HEK293 (cell line): ENCODE measurements around the gene MAML3.

Experiments
- CTCF ChIA-PET: fragments of 350-600 bp; formaldehyde crosslinking; extraction: SDS; loops from one replicate; lab custom pipeline; 2021; ENCODE audit warnings: antibody characterized with exemption; lab: Yijun Ruan, JAX
- POLR2A ChIA-PET: fragments of 300-600 bp; formaldehyde crosslinking; extraction: SDS; loops from one replicate; lab custom pipeline; 2020; ENCODE audit warnings: antibody characterized with exemption, inconsistent platforms; lab: Yijun Ruan, JAX
- H3K27ac ChIP-seq: fragments of 200-500 bp; sonication (Bioruptor generic); 2 replicates; pipeline ENCODE4 v1.5.1; 2014; ENCODE audit warnings: low read depth, low read length, control low read depth, inconsistent platforms; ENCODE audit errors: extremely low read depth
- H3K36me3 ChIP-seq, 2 experiments: fragments of 200-500 bp in 1 of 2; sonication (Bioruptor generic) in 1 of 2; 1 replicate in 1 of 2; 2 replicates in 1 of 2; pipeline ENCODE4 v1.5.1; 2014 to 2017; ENCODE audit warnings: inconsistent platforms in 2 of 2, low read length in 2 of 2; ENCODE audit not compliant: control insufficient read depth in 2 of 2, insufficient read depth in 1 of 2
- H3K4me1 ChIP-seq: fragments of 200-500 bp; sonication (Bioruptor generic); 2 replicates; pipeline ENCODE4 v1.5.1; 2014; ENCODE audit warnings: mild to moderate bottlenecking, low read length, inconsistent platforms; ENCODE audit not compliant: control insufficient read depth, insufficient read depth
- H3K4me3 ChIP-seq: 2 replicates; pipeline ENCODE4 v1.5.1; 2011; ENCODE audit warnings: low read depth, mild to moderate bottlenecking, control low read depth, low read length, moderate library complexity
- H3K9me3 ChIP-seq: fragments of 200-500 bp; sonication (Bioruptor generic); 2 replicates; pipeline ENCODE4 v1.5.1; 2014; ENCODE audit warnings: low read depth, low read length, inconsistent platforms; ENCODE audit not compliant: control insufficient read depth, insufficient read depth
- FEZF1 ChIP-seq: fragments of 450-650 bp; formaldehyde crosslinking; IDR thresholded peaks from 2 replicates; pipeline ENCODE4 v1.5.1; 2016; ENCODE audit warnings: missing biosample characterization, missing genetic modification characterization
- GLIS2 ChIP-seq: fragments of 450-650 bp; formaldehyde crosslinking; IDR thresholded peaks from 2 replicates; pipeline ENCODE4 v1.5.1; 2016; ENCODE audit warnings: missing biosample characterization, missing genetic modification characterization
- HOXD13 ChIP-seq: sonication (generic); formaldehyde crosslinking; IDR thresholded peaks from 2 replicates; pipeline ENCODE4 v1.8.0; 2022; ENCODE audit warnings: missing genetic modification reagents, borderline replicate concordance
- KLF16 ChIP-seq: fragments of 450-650 bp; formaldehyde crosslinking; IDR thresholded peaks from 2 replicates; pipeline ENCODE4 v1.5.1; 2017; ENCODE audit warnings: missing biosample characterization, missing genetic modification characterization
- MYNN ChIP-seq: fragments of 450-650 bp; formaldehyde crosslinking; IDR thresholded peaks from 2 replicates; pipeline ENCODE4 v1.5.1; 2016; ENCODE audit warnings: missing biosample characterization, missing genetic modification characterization, borderline replicate concordance
- RBAK ChIP-seq: fragments of 450-650 bp; formaldehyde crosslinking; IDR thresholded peaks from 2 replicates; pipeline ENCODE4 v1.5.1; 2016; ENCODE audit warnings: missing biosample characterization, missing genetic modification characterization
- ZBTB17 ChIP-seq: fragments of 450-650 bp; formaldehyde crosslinking; IDR thresholded peaks from 2 replicates; pipeline ENCODE4 v1.5.1; 2016; ENCODE audit warnings: missing biosample characterization, missing genetic modification characterization
- ZBTB21 ChIP-seq: fragments of 450-650 bp; formaldehyde crosslinking; IDR thresholded peaks from 2 replicates; pipeline ENCODE4 v1.5.1; 2017; ENCODE audit warnings: missing biosample characterization, missing genetic modification characterization
- ZEB2 ChIP-seq: fragments of 450-650 bp; formaldehyde crosslinking; IDR thresholded peaks from 2 replicates; pipeline ENCODE4 v1.5.1; 2016; ENCODE audit warnings: missing biosample characterization, missing genetic modification characterization
- ZFHX2 ChIP-seq: fragments of 450-650 bp; formaldehyde crosslinking; conservative IDR thresholded peaks from 2 replicates; pipeline ENCODE4 v1.5.1; 2016; ENCODE audit warnings: missing biosample characterization, missing genetic modification characterization
- ZFP41 ChIP-seq: fragments of 450-650 bp; formaldehyde crosslinking; IDR thresholded peaks from 2 replicates; pipeline ENCODE4 v1.5.1; 2016; ENCODE audit warnings: missing biosample characterization, missing genetic modification characterization, borderline replicate concordance
- ZNF266 ChIP-seq: fragments of 450-650 bp; formaldehyde crosslinking; IDR thresholded peaks from 2 replicates; pipeline ENCODE4 v1.5.1; 2016; ENCODE audit warnings: missing biosample characterization, missing genetic modification characterization, low read depth
- ZNF37A ChIP-seq: fragments of 450-650 bp; IDR thresholded peaks from 2 replicates; pipeline ENCODE4 v1.5.1; 2018; ENCODE audit warnings: missing biosample characterization, missing genetic modification characterization
- ZNF394 ChIP-seq: fragments of 450-650 bp; formaldehyde crosslinking; IDR thresholded peaks from 2 replicates; pipeline ENCODE4 v1.5.1; 2016; ENCODE audit warnings: missing biosample characterization, missing genetic modification characterization, mild to moderate bottlenecking, moderate library complexity, borderline replicate concordance
- ZNF433 ChIP-seq: fragments of 450-650 bp; formaldehyde crosslinking; IDR thresholded peaks from 2 replicates; pipeline ENCODE4 v1.5.1; 2016; ENCODE audit warnings: missing biosample characterization, missing genetic modification characterization, low read depth
- ZNF530 ChIP-seq: fragments of 450-650 bp; formaldehyde crosslinking; IDR thresholded peaks from 2 replicates; pipeline ENCODE4 v1.5.1; 2016; ENCODE audit warnings: low read depth, missing biosample characterization, missing genetic modification characterization
- ZNF560 ChIP-seq: fragments of 450-650 bp; formaldehyde crosslinking; IDR thresholded peaks from 2 replicates; pipeline ENCODE4 v1.5.1; 2017; ENCODE audit warnings: missing biosample characterization, missing genetic modification characterization, borderline replicate concordance
- ZNF621 ChIP-seq: fragments of 450-650 bp; formaldehyde crosslinking; IDR thresholded peaks from 2 replicates; pipeline ENCODE4 v1.5.1; 2017; ENCODE audit warnings: missing biosample characterization, missing genetic modification characterization
- ZNF624 ChIP-seq: fragments of 450-650 bp; formaldehyde crosslinking; IDR thresholded peaks from 2 replicates; pipeline ENCODE4 v1.5.1; 2017; ENCODE audit warnings: missing biosample characterization, missing genetic modification characterization
- ZNF776 ChIP-seq: fragments of 450-650 bp; formaldehyde crosslinking; IDR thresholded peaks from 2 replicates; pipeline ENCODE4 v1.5.0; 2017; ENCODE audit warnings: missing biosample characterization, missing genetic modification characterization, borderline replicate concordance
- ZNF777 ChIP-seq: fragments of 450-650 bp; formaldehyde crosslinking; IDR thresholded peaks from 2 replicates; pipeline ENCODE4 v1.5.1; 2017; ENCODE audit warnings: missing biosample characterization, missing genetic modification characterization, borderline replicate concordance
- ZNF792 ChIP-seq: fragments of 450-650 bp; formaldehyde crosslinking; IDR thresholded peaks from 2 replicates; pipeline ENCODE4 v1.5.1; 2016; ENCODE audit warnings: missing biosample characterization, missing genetic modification characterization
- TF ChIP-seq, protein P1 (sequence below): fragments of 450-650 bp; formaldehyde crosslinking; IDR thresholded peaks from 2 replicates; pipeline ENCODE4 v1.5.1; 2016; ENCODE audit warnings: missing biosample characterization, missing genetic modification characterization
- TF ChIP-seq, protein P2 (sequence below): fragments of 450-650 bp; formaldehyde crosslinking; IDR thresholded peaks from 2 replicates; pipeline ENCODE4 v1.5.1; 2016; ENCODE audit warnings: missing biosample characterization, missing genetic modification characterization, low read depth
- TF ChIP-seq, protein P3 (sequence below): fragments of 450-650 bp; formaldehyde crosslinking; IDR thresholded peaks from 2 replicates; pipeline ENCODE4 v1.5.1; 2017; ENCODE audit warnings: missing biosample characterization, missing genetic modification characterization
- TF ChIP-seq, protein P4 (sequence below): fragments of 450-650 bp; formaldehyde crosslinking; IDR thresholded peaks from 2 replicates; pipeline ENCODE4 v1.5.1; 2016; ENCODE audit warnings: missing biosample characterization, missing genetic modification characterization

MAML3 gene

DNA sequence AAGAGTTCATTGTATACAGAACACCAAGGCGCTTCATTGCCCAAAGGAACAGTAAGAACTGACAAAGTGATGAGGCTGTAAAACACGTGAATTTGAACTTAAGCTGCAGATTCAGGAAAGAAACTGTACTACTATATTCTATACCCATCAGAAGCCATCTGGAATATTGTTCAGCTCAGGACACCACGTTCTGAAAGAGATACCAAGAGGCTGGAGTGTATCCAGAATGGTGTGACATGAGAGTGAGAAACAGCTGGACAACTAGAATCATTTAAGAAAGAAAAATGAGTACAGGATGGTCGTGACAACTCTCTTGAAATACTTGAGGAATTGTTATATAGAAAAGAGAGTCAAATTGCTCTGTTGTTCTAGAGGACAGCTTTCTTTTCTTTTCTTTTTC lies 393.4 kb downstream of the MAML3 start:
- no peak overlapping the region for H3K27ac ChIP-seq
- CTCF ChIA-PET, result interaction anchor here (1.5 kb wide), 1 partner anchor 17 kb away, joined by 3 read pairs; no protein-coding TSS in a partner anchor
- no peak overlapping the region for H3K4me3 ChIP-seq
- no peak for TF ChIP-seq MYNN (tag by site-specific recombination)
- TF ChIP-seq, protein P1, sequence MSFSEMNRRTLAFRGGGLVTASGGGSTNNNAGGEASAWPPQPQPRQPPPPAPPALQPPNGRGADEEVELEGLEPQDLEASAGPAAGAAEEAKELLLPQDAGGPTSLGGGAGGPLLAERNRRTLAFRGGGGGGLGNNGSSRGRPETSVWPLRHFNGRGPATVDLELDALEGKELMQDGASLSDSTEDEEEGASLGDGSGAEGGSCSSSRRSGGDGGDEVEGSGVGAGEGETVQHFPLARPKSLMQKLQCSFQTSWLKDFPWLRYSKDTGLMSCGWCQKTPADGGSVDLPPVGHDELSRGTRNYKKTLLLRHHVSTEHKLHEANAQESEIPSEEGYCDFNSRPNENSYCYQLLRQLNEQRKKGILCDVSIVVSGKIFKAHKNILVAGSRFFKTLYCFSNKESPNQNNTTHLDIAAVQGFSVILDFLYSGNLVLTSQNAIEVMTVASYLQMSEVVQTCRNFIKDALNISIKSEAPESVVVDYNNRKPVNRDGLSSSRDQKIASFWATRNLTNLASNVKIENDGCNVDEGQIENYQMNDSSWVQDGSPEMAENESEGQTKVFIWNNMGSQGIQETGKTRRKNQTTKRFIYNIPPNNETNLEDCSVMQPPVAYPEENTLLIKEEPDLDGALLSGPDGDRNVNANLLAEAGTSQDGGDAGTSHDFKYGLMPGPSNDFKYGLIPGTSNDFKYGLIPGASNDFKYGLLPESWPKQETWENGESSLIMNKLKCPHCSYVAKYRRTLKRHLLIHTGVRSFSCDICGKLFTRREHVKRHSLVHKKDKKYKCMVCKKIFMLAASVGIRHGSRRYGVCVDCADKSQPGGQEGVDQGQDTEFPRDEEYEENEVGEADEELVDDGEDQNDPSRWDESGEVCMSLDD, result no peak
- TF ChIP-seq HOXD13 (CRISPR knock-in tag), result no peak
- TF ChIP-seq ZNF266 (tag by site-specific recombination), result no peak
- TF ChIP-seq ZNF530, result no peak
- TF ChIP-seq KLF16 (tag by site-specific recombination), result no peak
- TF ChIP-seq GLIS2 (tag by site-specific recombination), result no peak
- TF ChIP-seq ZNF560, result no peak
- TF ChIP-seq, protein P2, sequence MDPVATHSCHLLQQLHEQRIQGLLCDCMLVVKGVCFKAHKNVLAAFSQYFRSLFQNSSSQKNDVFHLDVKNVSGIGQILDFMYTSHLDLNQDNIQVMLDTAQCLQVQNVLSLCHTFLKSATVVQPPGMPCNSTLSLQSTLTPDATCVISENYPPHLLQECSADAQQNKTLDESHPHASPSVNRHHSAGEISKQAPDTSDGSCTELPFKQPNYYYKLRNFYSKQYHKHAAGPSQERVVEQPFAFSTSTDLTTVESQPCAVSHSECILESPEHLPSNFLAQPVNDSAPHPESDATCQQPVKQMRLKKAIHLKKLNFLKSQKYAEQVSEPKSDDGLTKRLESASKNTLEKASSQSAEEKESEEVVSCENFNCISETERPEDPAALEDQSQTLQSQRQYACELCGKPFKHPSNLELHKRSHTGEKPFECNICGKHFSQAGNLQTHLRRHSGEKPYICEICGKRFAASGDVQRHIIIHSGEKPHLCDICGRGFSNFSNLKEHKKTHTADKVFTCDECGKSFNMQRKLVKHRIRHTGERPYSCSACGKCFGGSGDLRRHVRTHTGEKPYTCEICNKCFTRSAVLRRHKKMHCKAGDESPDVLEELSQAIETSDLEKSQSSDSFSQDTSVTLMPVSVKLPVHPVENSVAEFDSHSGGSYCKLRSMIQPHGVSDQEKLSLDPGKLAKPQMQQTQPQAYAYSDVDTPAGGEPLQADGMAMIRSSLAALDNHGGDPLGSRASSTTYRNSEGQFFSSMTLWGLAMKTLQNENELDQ (tag by site-specific recombination), result no peak
- TF ChIP-seq ZNF777 (tag by site-specific recombination), result no peak
- no peak for TF ChIP-seq ZFHX2 (tag by site-specific recombination)
- TF ChIP-seq ZNF776 (tag by site-specific recombination), result no peak
- TF ChIP-seq RBAK (tag by site-specific recombination), result no peak
- TF ChIP-seq ZNF37A, result no peak
- no peak for TF ChIP-seq ZNF792 (tag by site-specific recombination)
- no peak for TF ChIP-seq FEZF1
- TF ChIP-seq, protein P3, sequence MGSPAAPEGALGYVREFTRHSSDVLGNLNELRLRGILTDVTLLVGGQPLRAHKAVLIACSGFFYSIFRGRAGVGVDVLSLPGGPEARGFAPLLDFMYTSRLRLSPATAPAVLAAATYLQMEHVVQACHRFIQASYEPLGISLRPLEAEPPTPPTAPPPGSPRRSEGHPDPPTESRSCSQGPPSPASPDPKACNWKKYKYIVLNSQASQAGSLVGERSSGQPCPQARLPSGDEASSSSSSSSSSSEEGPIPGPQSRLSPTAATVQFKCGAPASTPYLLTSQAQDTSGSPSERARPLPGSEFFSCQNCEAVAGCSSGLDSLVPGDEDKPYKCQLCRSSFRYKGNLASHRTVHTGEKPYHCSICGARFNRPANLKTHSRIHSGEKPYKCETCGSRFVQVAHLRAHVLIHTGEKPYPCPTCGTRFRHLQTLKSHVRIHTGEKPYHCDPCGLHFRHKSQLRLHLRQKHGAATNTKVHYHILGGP (tag by site-specific recombination), result no peak
- TF ChIP-seq ZNF621 (tag by site-specific recombination), result no peak
- no peak for TF ChIP-seq ZEB2 (tag by site-specific recombination)
- TF ChIP-seq, all 188 proteins: peak for 0
- POLR2A ChIA-PET, result no interaction called here
- H3K4me1 ChIP-seq, result peaks cover 5% of the 10 kb centered on the region; the same call in 1 of the 2 replicates
- no peaks in the 10 kb centered on the region for H3K9me3 ChIP-seq
- no peaks in the 10 kb centered on the region for H3K36me3 ChIP-seq

DNA sequence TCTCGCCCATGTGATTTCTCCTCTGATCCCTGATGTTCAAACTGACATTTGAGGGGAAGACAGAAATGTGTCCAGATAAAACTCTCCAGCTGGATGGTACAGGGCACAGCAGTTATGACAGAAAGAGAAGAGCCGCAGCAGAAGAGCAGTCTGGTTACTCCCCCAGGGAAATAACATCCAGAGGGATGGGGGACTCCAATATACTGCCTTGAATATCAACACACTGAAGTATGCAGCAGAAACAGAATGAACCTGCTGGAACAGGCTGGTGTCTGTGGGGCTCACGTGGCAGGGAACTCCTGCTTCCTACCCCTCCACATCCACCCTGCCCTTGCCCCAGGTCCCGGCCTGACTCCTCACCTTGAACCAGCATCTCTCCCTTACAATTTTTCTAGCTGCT lies 394.9 kb downstream of the MAML3 start:
- Histone ChIP-seq H3K36me3 (no peaks in the 10 kb centered on the region), H3K9me3 (no peaks in the 10 kb centered on the region), H3K4me1 (peaks cover 5% of the 10 kb centered on the region; the same call in 1 of the 2 replicates), H3K4me3 (no peak overlapping the region), H3K27ac (no peak overlapping the region)
- TF ChIP-seq ZBTB17, result no peak
- TF ChIP-seq, protein P4, sequence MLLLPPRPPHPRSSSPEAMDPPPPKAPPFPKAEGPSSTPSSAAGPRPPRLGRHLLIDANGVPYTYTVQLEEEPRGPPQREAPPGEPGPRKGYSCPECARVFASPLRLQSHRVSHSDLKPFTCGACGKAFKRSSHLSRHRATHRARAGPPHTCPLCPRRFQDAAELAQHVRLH, result no peak
- no peak for TF ChIP-seq ZBTB21
- TF ChIP-seq ZNF433 (tag by site-specific recombination), result no peak
- no peak for TF ChIP-seq ZNF621 (tag by site-specific recombination)
- no peak for TF ChIP-seq ZFP41 (tag by site-specific recombination)
- TF ChIP-seq ZNF394, result no peak
- TF ChIP-seq ZNF624 (tag by site-specific recombination), result no peak
- POLR2A ChIA-PET, result no interaction called here
- CTCF ChIA-PET, result interaction anchor here (0.6 kb wide), 1 partner anchor 169 kb away, joined by 3 read pairs; no protein-coding TSS in a partner anchor
